DOHH2 (cell line): ENCODE measurements around the gene TBC1D22A.

Source experiments
- H3F3A ChIP-seq: fragments of 200-600 bp; sonication (generic), shearing (Covaris generic); 2 replicates; pipeline ENCODE4 v1.6.0; 2016; ENCODE audit warnings: antibody characterized with exemption, mild to moderate bottlenecking; ENCODE audit not compliant: control insufficient read depth, insufficient read depth
- H3K27ac ChIP-seq: fragments of 200-600 bp; sonication (generic); 2 replicates; pipeline ENCODE4 v1.5.1; 2014; ENCODE audit warnings: low read depth, mild to moderate bottlenecking, low read length, moderate library complexity
- H3K27me3 ChIP-seq: fragments of 200-600 bp; sonication (generic); 2 replicates; pipeline ENCODE4 v1.6.1; 2014; ENCODE audit warnings: mild to moderate bottlenecking, low read length, mixed read lengths; ENCODE audit not compliant: control insufficient read depth
- H3K36me3 ChIP-seq: fragments of 200-600 bp; sonication (generic); 2 replicates; pipeline ENCODE4 v1.6.1; 2014; ENCODE audit warnings: mild to moderate bottlenecking, low read length, moderate library complexity, mixed read lengths; ENCODE audit not compliant: control insufficient read depth
- H3K4me1 ChIP-seq: fragments of 200-600 bp; sonication (generic); 2 replicates; pipeline ENCODE4 v1.6.1; 2014; ENCODE audit warnings: mild to moderate bottlenecking, low read length, mixed read lengths; ENCODE audit not compliant: control insufficient read depth
- H3K4me2 ChIP-seq: fragments of 200-600 bp; sonication (generic); 2 replicates; pipeline ENCODE4 v1.6.0; 2014; ENCODE audit warnings: mild to moderate bottlenecking, low read length, moderate library complexity
- H3K4me3 ChIP-seq: fragments of 200-600 bp; sonication (generic); 2 replicates; pipeline ENCODE4 v1.5.1; 2014; ENCODE audit warnings: mild to moderate bottlenecking, low read length, mixed read lengths
- H3K79me2 ChIP-seq: fragments of 200-600 bp; sonication (generic); 2 replicates; pipeline ENCODE4 v1.6.1; 2014; ENCODE audit warnings: mild to moderate bottlenecking, low read length, mixed read lengths; ENCODE audit not compliant: control insufficient read depth
- H3K9me2 ChIP-seq: fragments of 200-600 bp; sonication (generic); replicated peaks from 2 replicates; pipeline ENCODE4 v1.6.1; 2014; ENCODE audit warnings: mild to moderate bottlenecking, low read length, mixed read lengths; ENCODE audit not compliant: control insufficient read depth
- H3K9me3 ChIP-seq: fragments of 200-600 bp; sonication (generic); 2 replicates; pipeline ENCODE4 v1.6.1; 2014; ENCODE audit warnings: antibody characterized with exemption, low read length, mixed read lengths; ENCODE audit not compliant: control insufficient read depth, insufficient read depth
- H4K20me1 ChIP-seq: fragments of 200-600 bp; sonication (generic); 2 replicates; pipeline ENCODE4 v1.6.0; 2014; ENCODE audit warnings: low read depth, mild to moderate bottlenecking, antibody characterized with exemption, low read length, moderate library complexity; ENCODE audit not compliant: control insufficient read depth, insufficient read depth
- EZH2phosphoT487 ChIP-seq: fragments of 200-600 bp; sonication (generic); IDR thresholded peaks from 2 replicates; pipeline ENCODE4 v1.6.1; 2017; ENCODE audit warnings: borderline replicate concordance, mild to moderate bottlenecking, antibody characterized with exemption, low read length, moderate library complexity, mixed read lengths
- TF ChIP-seq, protein P1 (sequence below): fragments of 200-600 bp; sonication (generic); IDR thresholded peaks from one replicate; pipeline ENCODE4 v1.5.1; 2014; ENCODE audit warnings: antibody characterized with exemption, mild to moderate bottlenecking, low read depth, low read length; ENCODE audit not compliant: poor library complexity, severe bottlenecking

The TBC1D22A gene

GRCh38 chr22:47022075-47022473 lies 259.6 kb downstream of the TBC1D22A start:
- Histone ChIP-seq H3K4me2 (no peak overlapping the region), H3K27ac (no peak overlapping the region), H3K4me1 (no peaks in the 10 kb centered on the region), H3K36me3 (peaks cover 64% of the 10 kb centered on the region), H3K4me3 (no peak overlapping the region), H3F3A (peaks cover 5% of the 10 kb centered on the region; the same call in 1 of the 2 replicates), H3K79me2 (peaks cover 12% of the 10 kb centered on the region), H3K9me3 (peaks cover 44% of the 10 kb centered on the region), H4K20me1 (0 out of 2 replicates have a peak, but pooled peaks cover 3% of the 10 kb centered on the region), H3K27me3 (no peaks in the 10 kb centered on the region), H3K9me2 (no peaks in the 10 kb centered on the region)
- TF ChIP-seq, protein P1, sequence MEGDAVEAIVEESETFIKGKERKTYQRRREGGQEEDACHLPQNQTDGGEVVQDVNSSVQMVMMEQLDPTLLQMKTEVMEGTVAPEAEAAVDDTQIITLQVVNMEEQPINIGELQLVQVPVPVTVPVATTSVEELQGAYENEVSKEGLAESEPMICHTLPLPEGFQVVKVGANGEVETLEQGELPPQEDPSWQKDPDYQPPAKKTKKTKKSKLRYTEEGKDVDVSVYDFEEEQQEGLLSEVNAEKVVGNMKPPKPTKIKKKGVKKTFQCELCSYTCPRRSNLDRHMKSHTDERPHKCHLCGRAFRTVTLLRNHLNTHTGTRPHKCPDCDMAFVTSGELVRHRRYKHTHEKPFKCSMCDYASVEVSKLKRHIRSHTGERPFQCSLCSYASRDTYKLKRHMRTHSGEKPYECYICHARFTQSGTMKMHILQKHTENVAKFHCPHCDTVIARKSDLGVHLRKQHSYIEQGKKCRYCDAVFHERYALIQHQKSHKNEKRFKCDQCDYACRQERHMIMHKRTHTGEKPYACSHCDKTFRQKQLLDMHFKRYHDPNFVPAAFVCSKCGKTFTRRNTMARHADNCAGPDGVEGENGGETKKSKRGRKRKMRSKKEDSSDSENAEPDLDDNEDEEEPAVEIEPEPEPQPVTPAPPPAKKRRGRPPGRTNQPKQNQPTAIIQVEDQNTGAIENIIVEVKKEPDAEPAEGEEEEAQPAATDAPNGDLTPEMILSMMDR = no peak
- TF ChIP-seq EZH2phosphoT487 = no peak

DNA sequence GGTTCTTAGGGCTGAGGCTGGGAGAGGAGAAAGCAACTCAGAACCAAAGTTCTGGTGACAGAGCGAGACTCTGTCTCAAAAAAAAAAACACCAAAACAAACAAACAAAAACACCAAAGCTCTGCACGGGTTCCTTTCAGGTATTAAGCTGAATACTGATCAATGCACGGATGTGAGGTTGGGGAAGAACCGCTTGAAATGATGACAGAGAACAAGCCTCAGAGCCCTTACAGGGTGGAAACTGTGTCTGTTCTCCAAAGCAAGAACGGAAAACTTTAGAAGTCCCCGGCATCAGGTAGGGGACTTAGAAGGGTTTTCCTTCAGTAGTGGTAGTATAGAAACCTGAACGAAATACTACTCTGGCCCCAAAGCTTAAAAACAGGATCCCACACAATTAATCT lies 260.0 kb downstream of the TBC1D22A start:
- Histone ChIP-seq H3K27me3 (no peaks in the 10 kb centered on the region), H3K4me1 (no peaks in the 10 kb centered on the region), H3K4me2 (no peak overlapping the region), H3K79me2 (peaks cover 12% of the 10 kb centered on the region), H3K9me3 (peaks cover 41% of the 10 kb centered on the region), H4K20me1 (0 out of 2 replicates have a peak, but pooled peaks cover 3% of the 10 kb centered on the region), H3K4me3 (no peak overlapping the region), H3F3A (peaks cover 5% of the 10 kb centered on the region; the same call in 1 of the 2 replicates), H3K9me2 (no peaks in the 10 kb centered on the region), H3K36me3 (peaks cover 60% of the 10 kb centered on the region), H3K27ac (no peak overlapping the region)
- TF ChIP-seq, protein P1 = no peak
- TF ChIP-seq EZH2phosphoT487 = no peak

- TF ChIP-seq, protein P1 = no peak
- TF ChIP-seq EZH2phosphoT487 = no peak
- no peaks in the 10 kb centered on the region for H3K27me3 ChIP-seq
- H3K79me2 ChIP-seq = peaks cover 11% of the 10 kb centered on the region
- peaks cover 28% of the 10 kb centered on the region for H3K9me3 ChIP-seq
- 0 out of 2 replicates have a peak, but pooled peaks cover 3% of the 10 kb centered on the region for H4K20me1 ChIP-seq
- no peaks in the 10 kb centered on the region for H3K4me1 ChIP-seq
- no peak overlapping the region for H3K27ac ChIP-seq
- peaks cover 46% of the 10 kb centered on the region for H3K36me3 ChIP-seq
- no peak overlapping the region for H3K4me3 ChIP-seq
- no peak overlapping the region for H3K4me2 ChIP-seq
- peaks cover 5% of the 10 kb centered on the region; the same call in 1 of the 2 replicates for H3F3A ChIP-seq
- H3K9me2 ChIP-seq = no peaks in the 10 kb centered on the region
Observed at GRCh38 chr22:47023871-47024270, 261.4 kb downstream of the TBC1D22A start.

DNA sequence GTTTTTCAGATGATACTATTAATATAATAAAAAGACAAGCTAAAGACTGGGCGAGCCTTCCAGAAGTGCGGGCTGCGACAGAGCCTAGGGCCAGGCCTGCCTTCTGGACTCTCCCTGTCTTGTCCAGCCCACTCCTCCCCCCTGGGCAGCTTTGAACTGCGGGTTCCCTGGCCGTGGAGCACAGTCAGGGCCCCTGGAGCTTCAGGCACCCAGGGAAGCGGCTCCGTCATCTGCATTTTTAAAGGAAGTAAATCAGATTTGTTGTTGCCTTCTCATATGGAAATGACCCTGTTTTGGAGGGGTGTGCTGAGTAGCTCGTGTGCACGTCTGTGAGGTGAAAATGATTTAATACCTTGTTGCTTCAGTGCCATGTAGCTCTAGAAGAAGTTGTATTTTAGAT lies 265.3 kb downstream of the TBC1D22A start:
- Histone ChIP-seq H3K4me1 (no peaks in the 10 kb centered on the region), H3K27ac (no peak overlapping the region), H3K36me3 (peaks cover 15% of the 10 kb centered on the region), H3F3A (peaks cover 5% of the 10 kb centered on the region; the same call in 1 of the 2 replicates), H3K4me2 (no peak overlapping the region), H3K9me2 (no peaks in the 10 kb centered on the region), H3K27me3 (no peaks in the 10 kb centered on the region), H3K9me3 (no peaks in the 10 kb centered on the region), H4K20me1 (0 out of 2 replicates have a peak, but pooled peaks cover 8% of the 10 kb centered on the region), H3K79me2 (peaks cover 16% of the 10 kb centered on the region), H3K4me3 (no peak overlapping the region)
- no peak for TF ChIP-seq EZH2phosphoT487
- TF ChIP-seq, protein P1 = no peak
